AG10803 (cell line): Measurements from ENCODE around the gene PIK3C2G.

Source experiments
- DNase-seq: peaks from one replicate; pipeline ENCODE4 v3.0.0; 2010; ENCODE audit warnings: low read depth
- H3K4me3 ChIP-seq: 2 replicates; pipeline ENCODE4 v1.5.1; 2011; ENCODE audit warnings: mild to moderate bottlenecking, low read length, control low read depth
- CTCF ChIP-seq: conservative IDR thresholded peaks from 2 replicates; pipeline ENCODE4 v1.5.1; 2011; ENCODE audit warnings: mild to moderate bottlenecking, low read length, control low read depth, inconsistent platforms

The PIK3C2G gene

GRCh38 chr12:18304609-18305008 lies 43.3 kb downstream of the PIK3C2G start:
- no peak for DNase-seq
- H3K4me3 ChIP-seq, result no peak overlapping the region
- TF ChIP-seq CTCF, result no peak

DNA sequence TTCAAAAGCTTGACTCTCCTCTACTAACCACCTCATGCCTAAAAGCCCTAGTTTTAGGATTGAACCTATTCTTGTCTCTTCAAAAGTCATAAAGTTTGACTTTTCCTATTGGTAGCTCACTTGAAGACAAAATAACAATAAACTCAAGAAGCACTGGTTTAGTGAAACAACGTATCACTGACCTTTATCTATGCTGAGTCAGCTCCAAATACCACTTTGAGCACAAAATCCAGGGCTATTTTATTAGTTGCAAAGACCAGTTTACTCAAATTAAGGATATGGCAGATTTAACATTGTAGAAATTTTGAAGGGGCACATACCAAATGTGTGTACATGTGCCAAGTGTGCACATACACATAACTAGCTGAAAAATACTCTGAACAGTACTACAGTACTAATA lies 45.0 kb downstream of the PIK3C2G start:
- no peak overlapping the region for H3K4me3 ChIP-seq
- no peak for DNase-seq
- TF ChIP-seq CTCF, result no peak

DNA sequence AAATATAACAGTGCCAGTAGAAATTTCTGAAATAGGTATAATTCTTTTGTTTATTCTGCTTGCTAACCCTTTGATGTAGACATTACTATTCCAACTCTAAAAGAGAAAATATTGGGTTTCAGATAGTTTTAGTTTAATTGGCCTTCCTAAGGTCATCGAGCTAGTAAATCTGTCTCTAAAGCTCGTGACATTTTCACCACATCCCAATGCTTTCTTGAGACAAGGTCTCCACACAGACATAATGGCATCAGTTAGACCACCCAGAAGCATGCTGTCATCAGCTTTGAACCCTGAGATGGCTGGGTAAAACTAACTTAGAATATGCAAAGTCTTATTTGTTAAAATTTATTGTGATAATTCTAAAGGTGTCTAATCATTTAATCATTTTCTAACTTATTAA lies 52.0 kb downstream of the PIK3C2G start:
- no peak overlapping the region for H3K4me3 ChIP-seq
- no peak for DNase-seq
- no peak for TF ChIP-seq CTCF

- no peak overlapping the region for H3K4me3 ChIP-seq
- DNase-seq, result peak; percentile 91
- peak; percentile 60 for TF ChIP-seq CTCF
Observed at GRCh38 chr12:18320036-18320617, 58.8 kb downstream of the PIK3C2G start.

DNA sequence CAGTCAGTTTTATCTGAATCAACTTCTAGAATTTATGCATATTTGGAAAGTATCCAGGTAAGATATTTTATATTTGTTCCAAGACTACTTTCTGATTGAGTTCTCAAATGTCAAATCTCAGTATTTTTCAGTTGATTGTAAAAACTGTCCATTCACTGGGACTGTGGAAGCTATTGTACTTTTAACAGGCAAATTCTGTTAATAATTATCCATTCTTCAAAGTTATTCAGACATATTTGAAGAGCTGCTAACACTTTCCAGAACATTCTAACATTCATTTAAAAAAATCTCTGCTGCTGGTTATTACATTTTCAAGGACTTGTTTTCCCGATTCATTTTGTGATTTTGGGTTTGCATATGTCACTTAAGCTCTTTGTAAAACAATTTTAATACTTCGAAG lies 59.7 kb downstream of the PIK3C2G start:
- no peak for TF ChIP-seq CTCF

GRCh38 chr12:18323159-18323558 lies 61.8 kb downstream of the PIK3C2G start:
- no peak overlapping the region for H3K4me3 ChIP-seq
- TF ChIP-seq CTCF, result no peak
- DNase-seq, result peak; percentile 75

More for the DNA sequence above, 59.7 kb downstream of the PIK3C2G start:
- DNase-seq, result no peak
- no peak overlapping the region for H3K4me3 ChIP-seq

GRCh38 chr12:18327036-18327435 lies 65.7 kb downstream of the PIK3C2G start:
- H3K4me3 ChIP-seq, result no peak overlapping the region
- DNase-seq, result no peak
- TF ChIP-seq CTCF, result no peak
